ENCODE data around the gene YIPF7.
A peak's percentile ranks its signal among the peaks of the same experiment; 100 is the strongest.

Gene YIPF7

GRCh38 chr4:44679060-44679459, 27.6 kb upstream of the YIPF7 start:
- Histone ChIP-seq H3K27me3 (ENCODE audit: insufficient read depth, poor library complexity, severe bottlenecking) (no peaks in the 10 kb centered on the region), H3K4me3 (replicated peaks; ENCODE audit: insufficient read depth, low read length) (peak overlapping the region; percentile 83), H3K27ac (replicated peaks) (peak overlapping the region; percentile 92)
- TF ChIP-seq CTCF (IDR thresholded peaks at IDR 0.05; ENCODE audit: insufficient read depth, low read length) = no peak
- TF ChIP-seq, protein P1, sequence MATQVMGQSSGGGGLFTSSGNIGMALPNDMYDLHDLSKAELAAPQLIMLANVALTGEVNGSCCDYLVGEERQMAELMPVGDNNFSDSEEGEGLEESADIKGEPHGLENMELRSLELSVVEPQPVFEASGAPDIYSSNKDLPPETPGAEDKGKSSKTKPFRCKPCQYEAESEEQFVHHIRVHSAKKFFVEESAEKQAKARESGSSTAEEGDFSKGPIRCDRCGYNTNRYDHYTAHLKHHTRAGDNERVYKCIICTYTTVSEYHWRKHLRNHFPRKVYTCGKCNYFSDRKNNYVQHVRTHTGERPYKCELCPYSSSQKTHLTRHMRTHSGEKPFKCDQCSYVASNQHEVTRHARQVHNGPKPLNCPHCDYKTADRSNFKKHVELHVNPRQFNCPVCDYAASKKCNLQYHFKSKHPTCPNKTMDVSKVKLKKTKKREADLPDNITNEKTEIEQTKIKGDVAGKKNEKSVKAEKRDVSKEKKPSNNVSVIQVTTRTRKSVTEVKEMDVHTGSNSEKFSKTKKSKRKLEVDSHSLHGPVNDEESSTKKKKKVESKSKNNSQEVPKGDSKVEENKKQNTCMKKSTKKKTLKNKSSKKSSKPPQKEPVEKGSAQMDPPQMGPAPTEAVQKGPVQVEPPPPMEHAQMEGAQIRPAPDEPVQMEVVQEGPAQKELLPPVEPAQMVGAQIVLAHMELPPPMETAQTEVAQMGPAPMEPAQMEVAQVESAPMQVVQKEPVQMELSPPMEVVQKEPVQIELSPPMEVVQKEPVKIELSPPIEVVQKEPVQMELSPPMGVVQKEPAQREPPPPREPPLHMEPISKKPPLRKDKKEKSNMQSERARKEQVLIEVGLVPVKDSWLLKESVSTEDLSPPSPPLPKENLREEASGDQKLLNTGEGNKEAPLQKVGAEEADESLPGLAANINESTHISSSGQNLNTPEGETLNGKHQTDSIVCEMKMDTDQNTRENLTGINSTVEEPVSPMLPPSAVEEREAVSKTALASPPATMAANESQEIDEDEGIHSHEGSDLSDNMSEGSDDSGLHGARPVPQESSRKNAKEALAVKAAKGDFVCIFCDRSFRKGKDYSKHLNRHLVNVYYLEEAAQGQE (IDR thresholded peaks at IDR 0.05; ENCODE audit: insufficient replicate concordance, low read depth) = no peak
- no peak for TF ChIP-seq SPI1 (IDR thresholded peaks at IDR 0.05; ENCODE audit: borderline replicate concordance, low read depth)
- TF ChIP-seq GABPA (IDR thresholded peaks at IDR 0.05; ENCODE audit: low read depth) = no peak
- peak in 1 of 2 experiments; percentile 9 for DNase-seq (ENCODE audit: low read depth in 1 of 2, low spot score in 1 of 2)

DNA sequence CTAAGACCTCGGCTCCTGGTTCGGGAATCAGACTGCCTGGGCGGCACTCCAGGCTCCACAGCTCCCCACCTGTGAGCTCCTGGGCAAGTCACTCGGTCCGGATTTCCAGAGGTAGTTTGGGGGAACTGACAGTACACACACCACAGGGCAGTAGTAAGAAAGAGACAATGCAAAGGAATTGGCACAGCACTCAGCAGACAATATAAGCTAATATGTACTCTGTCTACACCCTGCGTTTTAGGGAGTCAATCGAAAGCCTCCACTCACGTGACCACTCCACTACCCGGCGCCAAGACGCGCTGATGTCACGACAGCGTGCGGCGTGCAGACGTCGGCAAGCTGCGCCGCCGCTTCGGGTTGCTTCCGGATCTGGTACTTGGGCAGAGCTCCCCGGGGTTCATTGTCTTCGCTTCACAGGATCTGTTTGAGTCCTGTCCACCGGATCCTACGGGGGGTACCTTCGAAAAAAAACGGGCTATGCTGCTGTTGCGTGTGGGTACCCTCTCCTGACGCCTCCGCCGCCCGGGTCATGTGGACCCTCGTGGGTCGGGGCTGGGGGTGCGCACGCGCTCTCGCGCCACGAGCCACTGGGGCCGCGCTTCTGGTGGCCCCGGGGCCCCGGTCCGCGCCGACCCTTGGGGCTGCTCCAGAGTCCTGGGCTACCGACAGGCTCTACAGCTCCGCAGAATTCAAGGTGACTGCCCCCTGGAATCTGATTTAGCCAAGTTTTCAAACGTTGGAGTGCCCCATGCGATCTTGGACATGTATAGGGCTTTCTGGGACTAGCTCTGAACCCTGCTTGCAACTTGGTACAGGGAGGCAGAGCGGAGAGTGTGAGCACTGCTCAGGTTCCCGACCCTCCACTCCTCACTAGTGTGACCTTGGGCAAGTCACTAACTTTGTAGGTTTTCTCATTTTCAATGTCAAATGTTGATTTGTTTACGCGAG, 26.9 kb upstream of the YIPF7 start, which contains the start of gene GUF1:
TSS of gene GUF1 (plus strand) at position 327 of the 948 bp plus-strand sequence. CDS start at position 530, 203 bp downstream.
- peak; percentile 80 to 91 for DNase-seq (ENCODE audit: low read depth in 1 of 2, low spot score in 1 of 2)
- Histone ChIP-seq H3K4me3 (replicated peaks; ENCODE audit: insufficient read depth, low read length) (peak within 1 kb of the TSS; percentile 83), H3K27me3 (ENCODE audit: insufficient read depth, poor library complexity, severe bottlenecking) (no peaks in the 10 kb centered on the region), H3K27ac (replicated peaks) (peak within 1 kb of the TSS; percentile 92)
- TF ChIP-seq, protein P1 (IDR thresholded peaks at IDR 0.05; ENCODE audit: insufficient replicate concordance, low read depth) = peak; percentile 67
- TF ChIP-seq GABPA (IDR thresholded peaks at IDR 0.05; ENCODE audit: low read depth) (no peak), POLR2AphosphoS5 (IDR thresholded peaks at IDR 0.05; ENCODE audit: low read depth) (peak; percentile 93)

GRCh38 chr4:44675366-44675765, 23.9 kb upstream of the YIPF7 start:
- no peak for DNase-seq (ENCODE audit: low read depth in 1 of 2, low spot score in 1 of 2)

More at GRCh38 chr4:44675366-44675765, 23.9 kb upstream of the YIPF7 start:
- no peak overlapping the region for H3K4me3 ChIP-seq (replicated peaks; ENCODE audit: insufficient read depth, low read length)
- H3K27ac ChIP-seq (replicated peaks) = no peak overlapping the region
- TF ChIP-seq POLR2AphosphoS5 (IDR thresholded peaks at IDR 0.05; ENCODE audit: low read depth) (no peak), GABPA (IDR thresholded peaks at IDR 0.05; ENCODE audit: low read depth) (no peak)
- TF ChIP-seq, protein P1 (IDR thresholded peaks at IDR 0.05; ENCODE audit: insufficient replicate concordance, low read depth) = no peak
- H3K27me3 ChIP-seq (ENCODE audit: insufficient read depth, poor library complexity, severe bottlenecking) = no peaks in the 10 kb centered on the region

Data from HL-60 (cell line).